ENCODE measurements around the gene DAP.
"Not testable (repeated sequence)": the region's sequence is repeated elsewhere in the genome, so short reads cannot be mapped to it uniquely, and the experiment has no call there.

DNA sequence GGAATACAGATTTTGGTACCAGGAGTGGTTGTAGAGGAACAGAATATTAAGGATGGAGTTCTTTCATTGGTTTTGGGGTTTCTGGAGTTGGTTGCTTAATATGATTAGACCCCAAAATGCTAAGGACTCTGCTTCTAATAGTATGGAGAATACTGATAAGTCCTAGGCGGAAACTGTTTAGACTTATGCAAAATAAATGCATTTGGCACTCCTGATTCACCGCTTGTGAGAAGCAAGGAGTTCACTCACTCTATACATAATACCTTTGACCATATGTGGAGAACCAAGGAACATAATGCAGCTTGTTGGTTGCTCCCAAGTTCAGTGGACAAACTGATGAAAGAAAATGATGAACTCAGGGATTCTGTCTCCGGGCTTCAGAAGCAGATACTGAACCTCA, 44.2 kb downstream of the DAP start:
- not testable (repeated sequence) for TF ChIP-seq EZH2 (IDR thresholded peaks at IDR 0.05); POLR2AphosphoS5 (IDR thresholded peaks at IDR 0.05; ENCODE audit: borderline replicate concordance, low read depth, low read length)
